Neural cell (in vitro differentiated cells): Measurements from ENCODE around the gene CIART. TPM values are rescaled to one million over a fixed set of nuclear protein-coding genes. Genes with fewer than 3 reads are reported as not detected.

Experiments
- H2AFZ ChIP-seq: fragments of 200-600, 300-800 bp; sonication (generic), shearing (Covaris generic); 2 replicates; pipeline ENCODE4 v1.6.0; 2014; ENCODE audit warnings: low read depth, mild to moderate bottlenecking, antibody characterized with exemption, low read length, moderate library complexity
- H3F3A ChIP-seq: fragments of 200-600 bp; shearing (Covaris generic); 2 replicates; pipeline ENCODE4 v1.6.1; 2016; ENCODE audit warnings: mild to moderate bottlenecking, moderate library complexity, mixed read lengths, antibody characterized with exemption, low read length; ENCODE audit not compliant: insufficient read depth, poor library complexity, severe bottlenecking
- H3K27ac ChIP-seq: fragments of 200-600, 300-800 bp; sonication (generic), shearing (Covaris generic); 2 replicates; pipeline ENCODE4 v1.5.1; 2014; ENCODE audit warnings: mild to moderate bottlenecking, low read length, moderate library complexity
- H3K27me3 ChIP-seq: fragments of 300-800, 200-600 bp; sonication (generic), shearing (Covaris generic); 2 replicates; pipeline ENCODE4 v1.6.0; 2014; ENCODE audit warnings: mild to moderate bottlenecking, low read depth, low read length, moderate library complexity; ENCODE audit not compliant: insufficient read depth
- H3K36me3 ChIP-seq: fragments of 300-800, 200-600 bp; sonication (generic), shearing (Covaris generic); 2 replicates; pipeline ENCODE4 v1.5.1; 2014; ENCODE audit warnings: mild to moderate bottlenecking, antibody characterized with exemption, low read length, moderate library complexity; ENCODE audit not compliant: insufficient read depth
- H3K4me2 ChIP-seq: fragments of 300-800, 200-600 bp; sonication (generic), shearing (Covaris generic); 2 replicates; pipeline ENCODE4 v1.6.0; 2014; ENCODE audit warnings: mild to moderate bottlenecking, low read length
- H3K4me3 ChIP-seq: fragments of 300-800, 200-600 bp; sonication (generic), shearing (Covaris generic); 2 replicates; pipeline ENCODE4 v1.5.1; 2014; ENCODE audit warnings: mild to moderate bottlenecking, low read length, moderate library complexity
- H3K79me2 ChIP-seq: fragments of 200-600 bp; shearing (Covaris generic); replicated peaks from 2 replicates; pipeline ENCODE4 v1.6.0; 2014; ENCODE audit warnings: mild to moderate bottlenecking, low read length, moderate library complexity; ENCODE audit not compliant: insufficient read depth
- H3K9ac ChIP-seq: fragments of 300-800, 200-600 bp; sonication (generic), shearing (Covaris generic); 2 replicates; pipeline ENCODE4 v1.6.1; 2016; ENCODE audit warnings: mild to moderate bottlenecking, low read length, mixed read lengths
- H3K9me2 ChIP-seq: fragments of 200-600 bp; shearing (Covaris generic); 2 replicates; pipeline ENCODE4 v1.6.1; 2016; ENCODE audit warnings: mild to moderate bottlenecking, low read length, mixed read lengths; ENCODE audit not compliant: insufficient read depth
- H3K9me3 ChIP-seq: fragments of 200-600, 300-800 bp; sonication (generic), shearing (Covaris generic); 2 replicates; pipeline ENCODE4 v1.6.1; 2016; ENCODE audit warnings: mild to moderate bottlenecking, mixed run types, low read length, moderate library complexity, mixed read lengths
- H4K20me1 ChIP-seq: fragments of 200-600 bp; shearing (Covaris generic); 2 replicates; pipeline ENCODE4 v1.6.1; 2016; ENCODE audit warnings: mild to moderate bottlenecking, mixed run types; ENCODE audit not compliant: insufficient read depth
- CTCF ChIP-seq: fragments of 450-650 bp; IDR thresholded peaks from 2 replicates; pipeline ENCODE4 v1.5.1; 2014; ENCODE audit warnings: antibody characterized with exemption, mild to moderate bottlenecking, moderate library complexity; ENCODE audit not compliant: poor library complexity, severe bottlenecking
- EZH2 ChIP-seq: fragments of 200-600, 300-800 bp; shearing (Covaris generic), sonication (generic); IDR thresholded peaks from 2 replicates; pipeline ENCODE4 v1.6.1; 2014; ENCODE audit warnings: antibody characterized with exemption, low read length, borderline replicate concordance, mild to moderate bottlenecking; ENCODE audit not compliant: insufficient read depth, poor library complexity, severe bottlenecking
- MXI1 ChIP-seq: fragments of 450-650 bp; conservative IDR thresholded peaks from 2 replicates; pipeline ENCODE4 v1.6.1; 2014; ENCODE audit warnings: antibody characterized with exemption, mild to moderate bottlenecking; ENCODE audit not compliant: poor library complexity, severe bottlenecking
- POLR2AphosphoS5 ChIP-seq: IDR thresholded peaks from 2 replicates; pipeline ENCODE4 v1.6.1; 2012
- RAD21 ChIP-seq: fragments of 450-650 bp; conservative IDR thresholded peaks from 2 replicates; pipeline ENCODE4 v1.6.1; 2014; ENCODE audit warnings: antibody characterized with exemption, mild to moderate bottlenecking, moderate library complexity
- SMC3 ChIP-seq: fragments of 450-650 bp; conservative IDR thresholded peaks from 2 replicates; pipeline ENCODE4 v1.6.1; 2014; ENCODE audit warnings: antibody characterized with exemption, mild to moderate bottlenecking, moderate library complexity; ENCODE audit not compliant: poor library complexity
- TAF1 ChIP-seq: IDR thresholded peaks from 2 replicates; pipeline ENCODE4 v1.6.1; 2012; ENCODE audit warnings: low read depth
- polyA plus RNA-seq: library from polyadenylated mRNA; depleted of rRNA; stranded (reverse); fragments of >200 nt; gene quantifications from 2 replicates; pipeline ENCODE4 v1.2.3, GENCODE V29; 2014
- TF ChIP-seq, protein P1 (sequence below): IDR thresholded peaks from 2 replicates; pipeline ENCODE4 v1.6.1; 2012; ENCODE audit warnings: borderline replicate concordance

CIART gene
- polyA plus RNA-seq, 1 donor from 2014 or later, result 7.3 TPM

DNA sequence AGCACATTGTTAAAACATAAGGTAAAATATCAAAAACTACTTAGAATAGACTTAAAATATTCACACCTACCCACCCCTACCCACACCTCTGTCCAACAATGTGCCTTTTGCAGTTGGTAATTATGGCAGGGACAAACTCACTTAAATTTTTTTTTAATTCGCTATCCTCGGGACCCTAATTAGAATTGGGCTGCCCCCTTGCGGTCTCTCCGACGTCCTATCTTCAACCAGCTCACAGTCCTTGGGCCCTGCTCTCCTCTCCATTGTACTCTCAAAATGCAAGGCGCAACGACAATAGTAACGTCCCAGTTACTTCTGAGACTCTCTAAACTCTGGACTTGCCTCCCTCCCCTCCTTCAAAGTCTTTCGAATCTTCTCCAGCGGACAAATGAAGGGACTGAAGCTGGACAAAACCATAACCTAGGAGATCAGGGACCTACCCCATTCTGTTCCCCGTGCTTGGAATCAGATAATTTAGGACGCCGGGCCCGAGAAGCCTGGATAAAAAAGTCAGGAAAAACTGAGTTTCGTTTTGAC lies 1.1 kb upstream of the CIART start:
- Histone ChIP-seq H3K36me3 (no peaks in the 10 kb centered on the region), H3K27me3 (no peaks in the 10 kb centered on the region), H4K20me1 (no peaks in the 10 kb centered on the region), H3K27ac (peak overlapping the region; percentile 48), H3K4me3 (peak overlapping the region; percentile 87), H3F3A (no peaks in the 10 kb centered on the region), H3K79me2 (no peaks in the 10 kb centered on the region), H3K9me3 (no peaks in the 10 kb centered on the region), H2AFZ (peak overlapping the region; percentile 10), H3K9ac (peak overlapping the region; percentile 60), H3K4me2 (peak overlapping the region; percentile 79), H3K9me2 (no peaks in the 10 kb centered on the region)
- TF ChIP-seq SMC3, result peak; percentile 47
- peak; percentile 45 for TF ChIP-seq RAD21
- TF ChIP-seq CTCF, result peak; percentile 57
- TF ChIP-seq, protein P1, sequence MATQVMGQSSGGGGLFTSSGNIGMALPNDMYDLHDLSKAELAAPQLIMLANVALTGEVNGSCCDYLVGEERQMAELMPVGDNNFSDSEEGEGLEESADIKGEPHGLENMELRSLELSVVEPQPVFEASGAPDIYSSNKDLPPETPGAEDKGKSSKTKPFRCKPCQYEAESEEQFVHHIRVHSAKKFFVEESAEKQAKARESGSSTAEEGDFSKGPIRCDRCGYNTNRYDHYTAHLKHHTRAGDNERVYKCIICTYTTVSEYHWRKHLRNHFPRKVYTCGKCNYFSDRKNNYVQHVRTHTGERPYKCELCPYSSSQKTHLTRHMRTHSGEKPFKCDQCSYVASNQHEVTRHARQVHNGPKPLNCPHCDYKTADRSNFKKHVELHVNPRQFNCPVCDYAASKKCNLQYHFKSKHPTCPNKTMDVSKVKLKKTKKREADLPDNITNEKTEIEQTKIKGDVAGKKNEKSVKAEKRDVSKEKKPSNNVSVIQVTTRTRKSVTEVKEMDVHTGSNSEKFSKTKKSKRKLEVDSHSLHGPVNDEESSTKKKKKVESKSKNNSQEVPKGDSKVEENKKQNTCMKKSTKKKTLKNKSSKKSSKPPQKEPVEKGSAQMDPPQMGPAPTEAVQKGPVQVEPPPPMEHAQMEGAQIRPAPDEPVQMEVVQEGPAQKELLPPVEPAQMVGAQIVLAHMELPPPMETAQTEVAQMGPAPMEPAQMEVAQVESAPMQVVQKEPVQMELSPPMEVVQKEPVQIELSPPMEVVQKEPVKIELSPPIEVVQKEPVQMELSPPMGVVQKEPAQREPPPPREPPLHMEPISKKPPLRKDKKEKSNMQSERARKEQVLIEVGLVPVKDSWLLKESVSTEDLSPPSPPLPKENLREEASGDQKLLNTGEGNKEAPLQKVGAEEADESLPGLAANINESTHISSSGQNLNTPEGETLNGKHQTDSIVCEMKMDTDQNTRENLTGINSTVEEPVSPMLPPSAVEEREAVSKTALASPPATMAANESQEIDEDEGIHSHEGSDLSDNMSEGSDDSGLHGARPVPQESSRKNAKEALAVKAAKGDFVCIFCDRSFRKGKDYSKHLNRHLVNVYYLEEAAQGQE, result no peak

DNA sequence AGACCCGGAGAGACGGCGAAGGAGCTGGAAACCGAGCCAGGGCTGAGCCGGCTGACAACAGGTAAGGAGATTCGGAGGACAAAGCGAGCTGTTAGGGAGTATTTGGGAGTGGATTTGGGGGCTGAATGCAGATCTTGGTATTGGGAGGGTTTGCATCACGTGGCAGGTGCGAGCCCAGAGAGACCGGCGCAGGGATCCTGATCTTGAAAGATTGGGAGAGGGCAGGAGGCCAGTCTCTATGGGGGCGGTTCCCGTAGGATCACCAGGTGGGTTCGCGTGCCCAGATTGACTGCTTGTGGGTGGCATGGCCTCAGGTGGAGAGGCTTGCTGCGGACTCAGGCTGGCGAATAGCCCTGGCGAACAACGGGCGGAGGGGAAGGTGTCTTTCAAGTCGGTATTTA lies 204 bp downstream of the CIART start:
- H3K27ac ChIP-seq, result peak overlapping the region; percentile 32
- no peaks in the 10 kb centered on the region for H3F3A ChIP-seq
- H3K4me3 ChIP-seq, result peak overlapping the region; percentile 87
- no peaks in the 10 kb centered on the region for H3K9me2 ChIP-seq
- peak overlapping the region; percentile 84 for H3K4me2 ChIP-seq
- TF ChIP-seq TAF1, result no peak
- no peak for TF ChIP-seq EZH2
- TF ChIP-seq, protein P1, result peak; percentile 55
- no peak for TF ChIP-seq MXI1
- TF ChIP-seq RAD21, result peak; percentile 19
- peak; percentile 44 for TF ChIP-seq SMC3
- TF ChIP-seq POLR2AphosphoS5, result peak; percentile 85
- peak overlapping the region; percentile 74 for H3K9ac ChIP-seq
- no peaks in the 10 kb centered on the region for H4K20me1 ChIP-seq
- H3K9me3 ChIP-seq, result no peaks in the 10 kb centered on the region
- no peaks in the 10 kb centered on the region for H3K36me3 ChIP-seq
- H3K79me2 ChIP-seq, result no peaks in the 10 kb centered on the region
- peak overlapping the region; percentile 80 for H2AFZ ChIP-seq
- H3K27me3 ChIP-seq, result no peaks in the 10 kb centered on the region
